BLaER1 treated with 17β-estradiol and CSF1 and Interleukin-3, amounts not matched to agents 10 nM and 100 nM (cell line): ENCODE data around the gene ZNF385C.

ENCODE experiments used
- H3K27ac ChIP-seq, 11 experiments: shearing (Covaris generic); formaldehyde crosslinking; 2 replicates each; pipeline ENCODE4 v1.8.1; 2022
- H3K27me3 ChIP-seq, 11 experiments: shearing (Covaris generic); formaldehyde crosslinking; 2 replicates each; pipeline ENCODE4 v1.8.1; 2022
- H3K36me3 ChIP-seq, 11 experiments: shearing (Covaris generic); formaldehyde crosslinking; 2 replicates each; pipeline ENCODE4 v1.8.1; 2022
- H3K4me1 ChIP-seq, 10 experiments: shearing (Covaris generic); formaldehyde crosslinking; 2 replicates each; pipeline ENCODE4 v1.8.1; 2022
- H3K4me2 ChIP-seq, 11 experiments: shearing (Covaris generic); formaldehyde crosslinking; 2 replicates each; pipeline ENCODE4 v1.8.1; 2022
- H3K4me3 ChIP-seq, 10 experiments: shearing (Covaris generic); formaldehyde crosslinking; 2 replicates each; pipeline ENCODE4 v1.8.1; 2022
- H3K9ac ChIP-seq, 11 experiments: shearing (Covaris generic); formaldehyde crosslinking; 2 replicates each; pipeline ENCODE4 v1.8.1; 2022
- H3K9me3 ChIP-seq, 11 experiments: shearing (Covaris generic); formaldehyde crosslinking; replicated peaks in 1 of 11; 2 replicates each; pipeline ENCODE4 v1.8.1; 2022
- H4K20me1 ChIP-seq, 11 experiments: shearing (Covaris generic); formaldehyde crosslinking; 2 replicates each; pipeline ENCODE4 v1.8.1; 2022
- Cebpa-rat ChIP-seq, 11 experiments: shearing (Covaris generic); IDR thresholded peaks; 2 replicates each; pipeline ENCODE4 v1.8.1; 2022

ZNF385C gene

DNA sequence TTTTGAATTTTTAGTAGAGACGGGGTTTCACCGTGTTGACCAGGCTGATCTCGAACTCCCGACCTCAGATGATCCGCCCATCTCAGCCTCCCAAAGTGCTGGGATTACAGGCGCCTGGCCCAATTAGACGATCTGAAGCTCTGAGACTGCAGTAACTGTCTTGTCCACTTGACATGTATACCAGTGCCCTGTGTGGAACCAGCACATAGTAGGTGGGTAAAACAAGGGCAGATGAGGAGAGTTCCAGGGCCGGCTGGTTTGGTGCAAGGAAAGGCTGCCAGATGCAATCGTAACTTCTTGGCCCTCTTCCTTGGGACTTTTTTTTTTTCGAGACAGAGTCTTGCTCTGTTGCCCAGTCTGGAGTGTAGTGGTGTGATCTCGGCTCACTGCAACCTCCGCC, 50.9 kb downstream of the ZNF385C start:
- TF ChIP-seq Cebpa-rat (IDR thresholded peaks at IDR 0.05) = no peak
- Histone ChIP-seq H3K4me3 (no peak overlapping the region), H3K36me3 (no peaks in the 10 kb centered on the region), H3K9ac (no peak overlapping the region), H3K9me3 (no peaks in the 10 kb centered on the region), H3K27ac (no peak overlapping the region), H3K4me2 (no peak overlapping the region), H4K20me1 (no peaks in the 10 kb centered on the region; a peak in 1 of 22 replicates), H3K4me1 (peaks cover 0 to 10% (median 0%) of the 10 kb centered on the region in 10 experiments; a peak in 6 of 20 replicates), H3K27me3 (peaks cover 32 to 45% (median 40%) of the 10 kb centered on the region in 11 experiments)

DNA sequence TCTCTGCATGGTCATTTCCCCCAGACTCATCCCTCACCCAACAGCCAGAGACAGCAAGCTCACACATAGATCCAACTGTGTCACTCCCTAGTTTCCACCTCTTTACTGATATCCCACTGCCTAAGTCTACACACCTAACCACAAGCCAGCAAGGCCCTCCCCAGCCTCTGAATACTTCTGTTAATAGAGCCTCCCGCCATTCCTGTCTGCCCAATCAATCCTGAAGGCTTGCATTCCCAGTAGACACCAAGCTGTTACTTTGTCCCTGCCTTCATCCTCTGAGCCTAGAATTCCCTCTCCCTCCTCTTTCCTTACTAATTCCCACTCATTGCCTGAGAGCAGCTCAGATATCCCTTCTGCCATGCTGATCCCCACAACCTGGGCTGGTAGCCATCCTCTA, 52.6 kb downstream of the ZNF385C start:
- Histone ChIP-seq H3K27ac (no peak overlapping the region), H3K4me3 (no peak overlapping the region), H4K20me1 (0 out of 22 replicates have a peak, but pooled peaks cover 0 to under 1% (median 0%) of the 10 kb centered on the region in 11 experiments), H3K9me3 (no peaks in the 10 kb centered on the region), H3K27me3 (peaks cover 17 to 39% (median 29%) of the 10 kb centered on the region in 11 experiments), H3K4me1 (peaks cover 0 to 10% (median 0%) of the 10 kb centered on the region in 10 experiments; a peak in 6 of 20 replicates), H3K9ac (no peak overlapping the region), H3K4me2 (no peak overlapping the region), H3K36me3 (no peaks in the 10 kb centered on the region)
- no peak for TF ChIP-seq Cebpa-rat (IDR thresholded peaks at IDR 0.05)

DNA sequence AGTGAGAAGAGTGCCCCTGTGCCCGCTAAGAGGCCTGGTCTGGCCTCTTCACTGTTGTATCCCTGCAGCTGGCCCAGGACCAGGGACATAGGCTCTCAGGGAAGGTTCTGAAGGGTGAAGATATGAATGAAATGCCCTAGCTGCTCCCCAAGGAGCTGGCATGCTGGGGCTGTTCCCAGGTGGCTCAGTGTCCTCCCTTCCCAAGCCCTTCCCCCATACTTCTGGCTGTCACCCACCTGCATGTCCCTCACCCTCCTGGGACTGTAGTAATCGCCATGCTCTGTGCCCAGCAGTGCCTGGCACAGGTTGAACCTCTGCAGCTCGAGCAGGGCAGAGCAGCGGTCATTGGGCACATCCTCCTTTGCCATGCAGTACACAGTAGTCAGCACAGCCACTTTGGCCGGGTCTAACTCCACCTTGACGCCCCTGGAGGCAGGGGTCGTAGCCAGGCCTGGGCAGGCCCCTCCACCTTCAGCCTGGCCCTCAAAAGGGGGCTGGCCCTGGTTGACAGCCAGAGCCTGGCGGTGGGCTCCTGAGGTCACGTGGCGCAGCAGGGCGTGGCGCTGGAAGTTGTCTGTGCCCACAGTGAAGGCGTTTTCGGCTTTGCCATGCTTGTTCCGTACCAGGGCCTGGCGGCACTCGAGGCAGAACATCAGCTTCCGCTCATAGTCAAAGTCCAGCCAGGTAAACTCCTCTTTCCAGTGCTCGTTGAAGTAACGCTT, 55.5 kb downstream of the ZNF385C start:
- no peaks in the 10 kb centered on the region for H3K4me1 ChIP-seq
- TF ChIP-seq Cebpa-rat (IDR thresholded peaks at IDR 0.05) = no peak
- H3K27ac ChIP-seq = no peak overlapping the region
- H3K4me3 ChIP-seq = no peak overlapping the region
- H4K20me1 ChIP-seq = peaks cover 0 to 5% (median 0%) of the 10 kb centered on the region in 11 experiments; a peak in 1 of 22 replicates
- H3K4me2 ChIP-seq = no peak overlapping the region
- peaks cover 11 to 38% (median 27%) of the 10 kb centered on the region in 11 experiments for H3K27me3 ChIP-seq
- H3K9ac ChIP-seq = no peak overlapping the region
- H3K36me3 ChIP-seq = no peaks in the 10 kb centered on the region
- no peaks in the 10 kb centered on the region for H3K9me3 ChIP-seq

DNA sequence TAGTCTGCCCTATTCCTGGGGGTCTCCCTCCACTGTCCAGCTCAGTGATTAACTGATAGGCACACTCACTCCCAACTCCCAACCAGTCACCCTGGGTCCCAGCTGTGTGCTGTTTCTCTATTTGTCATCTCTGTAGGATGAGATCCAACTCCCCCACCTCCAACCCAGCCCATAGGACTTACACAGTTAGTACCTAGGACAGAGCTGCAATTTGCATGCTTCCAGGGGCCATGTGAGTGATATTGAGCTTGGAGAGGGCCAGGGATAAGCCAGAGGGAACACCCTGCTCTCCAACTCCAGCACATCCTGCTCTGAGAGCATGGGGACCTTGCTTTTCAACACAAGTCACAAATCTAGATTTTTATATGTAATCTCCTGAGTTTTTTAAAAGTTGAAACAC, 56.7 kb downstream of the ZNF385C start:
- Histone ChIP-seq H3K27me3 (peaks cover 11 to 38% (median 27%) of the 10 kb centered on the region in 11 experiments), H3K9me3 (no peaks in the 10 kb centered on the region), H3K9ac (no peak overlapping the region), H3K4me2 (no peak overlapping the region), H3K4me1 (no peaks in the 10 kb centered on the region), H3K4me3 (no peak overlapping the region), H4K20me1 (peaks cover 0 to 5% (median 0%) of the 10 kb centered on the region in 11 experiments; a peak in 1 of 22 replicates), H3K27ac (no peak overlapping the region), H3K36me3 (no peaks in the 10 kb centered on the region)
- TF ChIP-seq Cebpa-rat (IDR thresholded peaks at IDR 0.05) = no peak

DNA sequence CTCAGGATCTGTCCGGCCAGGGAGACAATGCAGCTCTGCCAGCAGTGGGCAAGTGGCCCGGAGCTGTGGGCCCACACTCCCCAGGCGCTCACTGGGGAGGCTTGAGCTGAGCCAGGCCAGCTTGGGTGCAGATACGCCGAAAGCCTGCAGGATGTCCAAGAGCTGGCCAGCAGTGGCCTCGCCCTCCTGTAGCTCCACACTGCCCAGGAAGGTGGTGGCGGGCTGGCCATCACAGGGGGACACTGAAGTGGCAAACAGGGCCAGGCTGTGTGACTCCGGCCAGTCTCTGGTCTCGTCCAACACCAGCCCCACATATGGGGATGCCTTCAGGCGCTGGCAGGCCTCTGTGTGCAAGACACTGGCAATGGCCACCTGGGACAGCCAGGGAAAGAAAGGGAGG, 57.5 kb downstream of the ZNF385C start:
- Histone ChIP-seq H3K9me3 (no peaks in the 10 kb centered on the region), H3K27me3 (peaks cover 11 to 38% (median 27%) of the 10 kb centered on the region in 11 experiments), H3K4me3 (no peak overlapping the region), H3K4me1 (no peaks in the 10 kb centered on the region), H4K20me1 (peaks cover 0 to 5% (median 0%) of the 10 kb centered on the region in 11 experiments; a peak in 1 of 22 replicates), H3K4me2 (no peak overlapping the region), H3K36me3 (no peaks in the 10 kb centered on the region), H3K9ac (no peak overlapping the region), H3K27ac (no peak overlapping the region)
- no peak for TF ChIP-seq Cebpa-rat (IDR thresholded peaks at IDR 0.05)

DNA sequence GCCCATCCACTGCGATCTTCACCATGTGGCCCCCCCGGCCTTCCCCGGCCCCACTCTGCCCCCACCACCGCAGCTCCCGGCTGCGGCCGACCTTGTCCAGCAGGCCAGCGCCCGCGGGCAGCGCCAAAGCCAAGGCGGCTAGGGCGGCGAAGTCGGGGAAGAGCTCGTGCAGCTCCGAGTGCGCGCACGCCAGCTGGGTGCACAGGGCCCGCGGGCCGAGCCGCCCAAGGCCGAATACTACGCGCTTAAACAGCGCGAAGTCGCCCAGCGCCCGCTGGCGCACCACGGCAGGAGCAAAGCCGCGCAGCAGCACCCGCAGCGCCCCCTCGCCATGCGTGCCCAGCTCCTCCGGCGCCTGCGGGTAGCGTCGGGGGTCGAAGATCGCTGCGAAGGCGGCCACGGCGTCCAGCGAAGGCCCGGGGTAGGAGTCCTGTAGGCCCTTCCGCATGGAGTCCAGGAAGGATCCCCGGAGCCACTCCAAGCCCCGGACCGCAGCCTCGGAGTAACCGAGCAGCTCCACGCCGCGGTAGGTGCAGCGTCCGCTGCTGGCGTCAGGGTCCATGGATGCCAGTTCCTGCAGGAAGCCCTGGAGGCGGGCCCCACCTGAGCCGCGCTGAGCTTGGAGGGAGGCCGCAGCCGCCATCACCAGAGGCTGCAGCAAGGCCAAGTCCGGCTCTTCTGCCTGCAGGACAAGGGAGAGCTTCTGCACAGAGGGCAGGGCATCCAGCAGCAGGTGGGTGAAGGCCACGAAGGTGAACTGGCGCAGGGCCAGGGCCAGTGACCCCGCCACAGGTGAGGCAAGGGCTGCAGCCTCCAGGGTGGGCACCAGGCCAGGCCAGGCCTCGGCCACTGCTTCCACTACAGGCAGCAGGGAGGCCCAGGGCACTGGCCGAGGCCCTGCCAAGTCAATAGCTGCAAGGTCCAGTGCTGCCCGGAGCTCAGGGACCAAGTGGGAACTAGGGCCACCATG, 58.2 kb downstream of the ZNF385C start:
- no peak overlapping the region for H3K9ac ChIP-seq
- H3K27ac ChIP-seq = no peak overlapping the region
- H3K36me3 ChIP-seq = no peaks in the 10 kb centered on the region
- H3K4me1 ChIP-seq = no peaks in the 10 kb centered on the region
- no peak for TF ChIP-seq Cebpa-rat (IDR thresholded peaks at IDR 0.05)
- peaks cover 11 to 38% (median 27%) of the 10 kb centered on the region in 11 experiments for H3K27me3 ChIP-seq
- no peak overlapping the region for H3K4me2 ChIP-seq
- no peak overlapping the region for H3K4me3 ChIP-seq
- H3K9me3 ChIP-seq = no peaks in the 10 kb centered on the region
- H4K20me1 ChIP-seq = peaks cover 0 to 5% (median 0%) of the 10 kb centered on the region in 11 experiments; a peak in 1 of 22 replicates

DNA sequence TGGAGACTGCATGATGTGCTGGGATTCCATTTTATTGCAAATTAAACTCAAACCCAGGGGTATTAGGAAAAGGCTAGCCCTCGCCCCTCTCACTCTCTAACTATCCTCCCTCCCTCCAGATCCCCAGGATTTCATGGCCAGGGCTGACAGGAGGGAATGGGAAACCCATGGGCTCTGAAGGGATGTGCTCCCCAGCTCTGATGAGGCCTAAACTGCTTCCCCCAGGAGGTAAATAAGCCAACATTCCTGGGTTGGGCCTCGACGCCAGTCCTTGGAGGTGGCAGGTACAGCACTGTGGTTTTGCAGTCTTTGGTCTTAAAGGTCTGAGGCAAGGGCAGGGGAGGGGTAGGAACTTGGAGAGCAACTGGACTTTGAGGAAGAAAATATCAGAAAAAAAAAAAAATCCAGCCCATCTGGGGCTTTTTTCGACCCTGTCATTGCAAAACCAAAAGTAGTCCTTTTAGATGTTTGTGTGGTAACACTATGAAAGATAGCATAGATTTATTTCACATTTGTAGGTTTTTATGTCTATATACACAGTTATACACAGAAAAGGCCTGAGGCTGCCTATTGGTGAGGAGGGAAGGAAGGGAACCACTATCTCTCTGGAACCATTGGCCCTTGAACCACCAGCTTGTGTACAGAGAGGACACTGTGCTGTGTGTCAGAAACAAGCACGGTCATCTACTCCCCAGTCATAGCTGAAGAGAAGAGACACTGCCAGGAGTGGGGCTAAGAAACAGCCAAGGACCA, 59.9 kb downstream of the ZNF385C start:
- no peak overlapping the region for H3K9ac ChIP-seq
- H3K27me3 ChIP-seq = peaks cover 11 to 38% (median 27%) of the 10 kb centered on the region in 11 experiments
- H3K27ac ChIP-seq = no peak overlapping the region

DNA sequence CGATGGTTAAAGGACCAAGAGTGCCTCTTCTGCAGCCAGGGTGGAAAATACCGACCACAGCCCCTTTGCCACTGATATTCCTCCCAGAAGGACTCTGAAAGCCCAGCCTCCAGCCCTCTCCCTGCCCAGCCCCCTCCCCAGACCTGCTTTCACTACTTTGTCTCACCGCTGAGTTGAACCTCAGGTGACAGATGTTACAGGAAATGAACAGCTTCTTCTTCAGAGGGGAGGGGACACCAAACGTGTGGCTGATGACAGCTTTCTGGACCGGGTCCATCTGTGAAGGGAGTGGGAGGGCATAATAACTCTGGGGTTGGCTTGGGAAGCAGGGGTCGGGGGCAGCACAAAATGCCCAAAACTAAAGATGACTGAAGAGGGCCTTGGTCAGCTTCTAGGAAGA, 64.2 kb downstream of the ZNF385C start:
- no peak overlapping the region for H3K9ac ChIP-seq
- no peaks in the 10 kb centered on the region for H3K36me3 ChIP-seq
- no peak overlapping the region for H3K4me3 ChIP-seq
- H3K27me3 ChIP-seq = peaks cover 0 to 11% (median 7%) of the 10 kb centered on the region in 11 experiments; a peak in 9 of 22 replicates
- H3K4me1 ChIP-seq = peaks cover 0 to 17% (median 14%) of the 10 kb centered on the region in 10 experiments; a peak in 16 of 20 replicates
- H3K27ac ChIP-seq = no peak overlapping the region
- peak overlapping the region in 10 of 11 experiments; percentile 31 to 67 (median 60); a peak in 19 of 22 replicates for H3K4me2 ChIP-seq
- no peaks in the 10 kb centered on the region for H4K20me1 ChIP-seq
- no peaks in the 10 kb centered on the region for H3K9me3 ChIP-seq
- no peak for TF ChIP-seq Cebpa-rat (IDR thresholded peaks at IDR 0.05)

More for the DNA sequence above, 59.9 kb downstream of the ZNF385C start:
- Histone ChIP-seq H3K4me1 (peaks cover 0 to 12% (median 9%) of the 10 kb centered on the region in 10 experiments; a peak in 16 of 20 replicates), H3K4me3 (no peak overlapping the region), H3K9me3 (no peaks in the 10 kb centered on the region), H4K20me1 (peaks cover 0 to 5% (median 0%) of the 10 kb centered on the region in 11 experiments; a peak in 1 of 22 replicates), H3K4me2 (no peak overlapping the region), H3K36me3 (no peaks in the 10 kb centered on the region)
- no peak for TF ChIP-seq Cebpa-rat (IDR thresholded peaks at IDR 0.05)
